Measurements from ENCODE around the gene NPC2.

The NPC2 gene

GRCh38 chr14:74522740-74523139 is 29.6 kb upstream of the NPC2 start:
- in situ Hi-C loops (cut with HindIII; ENCODE audit: low pct_ligation_motif_present, low pct_unique_long_range_greater_than_20kb, low sequenced_read_pairs), result no loop called here
- DNase-seq, result no peak

GRCh38 chr14:74521756-74522155 is 28.7 kb upstream of the NPC2 start:
- in situ Hi-C loops (cut with HindIII; ENCODE audit: low pct_ligation_motif_present, low pct_unique_long_range_greater_than_20kb, low sequenced_read_pairs), result no loop called here
- DNase-seq, result no peak

- in situ Hi-C loops (cut with HindIII; ENCODE audit: low pct_ligation_motif_present, low pct_unique_long_range_greater_than_20kb, low sequenced_read_pairs), result no loop called here
- DNase-seq, result no peak
Measured at GRCh38 chr14:74519316-74520074, 26.4 kb upstream of the NPC2 start.

GRCh38 chr14:74518221-74518620 is 25.1 kb upstream of the NPC2 start:
- DNase-seq, result no peak
- in situ Hi-C loops (cut with HindIII; ENCODE audit: low pct_ligation_motif_present, low pct_unique_long_range_greater_than_20kb, low sequenced_read_pairs), result no loop called here

- in situ Hi-C loops (cut with HindIII; ENCODE audit: low pct_ligation_motif_present, low pct_unique_long_range_greater_than_20kb, low sequenced_read_pairs), result no loop called here
- DNase-seq, result no peak
Measured at GRCh38 chr14:74517731-74518130, 24.6 kb upstream of the NPC2 start.

- in situ Hi-C loops (cut with HindIII; ENCODE audit: low pct_ligation_motif_present, low pct_unique_long_range_greater_than_20kb, low sequenced_read_pairs), result no loop called here
Measured at GRCh38 chr14:74516451-74517160, 23.5 kb upstream of the NPC2 start.

GRCh38 chr14:74515891-74516412 is 22.8 kb upstream of the NPC2 start:
- no peak for DNase-seq
- in situ Hi-C loops (cut with HindIII; ENCODE audit: low pct_ligation_motif_present, low pct_unique_long_range_greater_than_20kb, low sequenced_read_pairs), result no loop called here

More at GRCh38 chr14:74516451-74517160, 23.5 kb upstream of the NPC2 start:
- no peak for DNase-seq

GRCh38 chr14:74514471-74514941 is 21.4 kb upstream of the NPC2 start:
- no peak for DNase-seq
- in situ Hi-C loops (cut with HindIII; ENCODE audit: low pct_ligation_motif_present, low pct_unique_long_range_greater_than_20kb, low sequenced_read_pairs), result no loop called here

GRCh38 chr14:74511966-74512830 is 19.1 kb upstream of the NPC2 start:
- in situ Hi-C loops (cut with HindIII; ENCODE audit: low pct_ligation_motif_present, low pct_unique_long_range_greater_than_20kb, low sequenced_read_pairs), result no loop called here
- no peak for DNase-seq

- DNase-seq, result no peak
- in situ Hi-C loops (cut with HindIII; ENCODE audit: low pct_ligation_motif_present, low pct_unique_long_range_greater_than_20kb, low sequenced_read_pairs), result no loop called here
Measured at GRCh38 chr14:74510959-74511409, 17.9 kb upstream of the NPC2 start.

- in situ Hi-C loops (cut with HindIII; ENCODE audit: low pct_ligation_motif_present, low pct_unique_long_range_greater_than_20kb, low sequenced_read_pairs), result no loop called here
- DNase-seq, result no peak
Measured at GRCh38 chr14:74510223-74510931, 17.3 kb upstream of the NPC2 start.

- DNase-seq, result no peak
- in situ Hi-C loops (cut with HindIII; ENCODE audit: low pct_ligation_motif_present, low pct_unique_long_range_greater_than_20kb, low sequenced_read_pairs), result no loop called here
Measured at GRCh38 chr14:74509587-74510222, 16.6 kb upstream of the NPC2 start.

GRCh38 chr14:74508844-74509428 is 15.8 kb upstream of the NPC2 start:
- DNase-seq, result no peak
- in situ Hi-C loops (cut with HindIII; ENCODE audit: low pct_ligation_motif_present, low pct_unique_long_range_greater_than_20kb, low sequenced_read_pairs), result no loop called here

- in situ Hi-C loops (cut with HindIII; ENCODE audit: low pct_ligation_motif_present, low pct_unique_long_range_greater_than_20kb, low sequenced_read_pairs), result no loop called here
- no peak for DNase-seq
Measured at GRCh38 chr14:74508292-74508731, 15.2 kb upstream of the NPC2 start.

- DNase-seq, result no peak
- in situ Hi-C loops (cut with HindIII; ENCODE audit: low pct_ligation_motif_present, low pct_unique_long_range_greater_than_20kb, low sequenced_read_pairs), result no loop called here
Measured at GRCh38 chr14:74507840-74508239, 14.7 kb upstream of the NPC2 start.

GRCh38 chr14:74507085-74507484 is 14.0 kb upstream of the NPC2 start:
- in situ Hi-C loops (cut with HindIII; ENCODE audit: low pct_ligation_motif_present, low pct_unique_long_range_greater_than_20kb, low sequenced_read_pairs), result no loop called here
- no peak for DNase-seq

GRCh38 chr14:74506411-74506851 is 13.3 kb upstream of the NPC2 start:
- no peak for DNase-seq
- in situ Hi-C loops (cut with HindIII; ENCODE audit: low pct_ligation_motif_present, low pct_unique_long_range_greater_than_20kb, low sequenced_read_pairs), result no loop called here
